ENCODE data around the gene THADA.

THADA gene

GRCh38 chr2:43444989-43445645 is 150.7 kb downstream of the THADA start:
- no peak for DNase-seq (ENCODE audit: low spot score)

- DNase-seq (ENCODE audit: low spot score): no peak
These were observed 152.6 kb downstream of the THADA start for GRCh38 chr2:43443282-43443681.

- DNase-seq (ENCODE audit: low spot score): no peak
These were observed 154.6 kb downstream of the THADA start for GRCh38 chr2:43441195-43441594.

GRCh38 chr2:43438858-43439655 is 156.8 kb downstream of the THADA start:
- DNase-seq (ENCODE audit: low spot score): peak; percentile 23

- DNase-seq (ENCODE audit: low spot score): no peak
These were observed 157.5 kb downstream of the THADA start for GRCh38 chr2:43438342-43438741.

- DNase-seq (ENCODE audit: low spot score): no peak
These were observed 158.5 kb downstream of the THADA start for GRCh38 chr2:43437363-43437762.

GRCh38 chr2:43436431-43436830 is 159.4 kb downstream of the THADA start:
- DNase-seq (ENCODE audit: low spot score): no peak

- DNase-seq (ENCODE audit: low spot score): no peak
These were observed 160.1 kb downstream of the THADA start for GRCh38 chr2:43435746-43436145.

- DNase-seq (ENCODE audit: low spot score): no peak
These were observed 165.3 kb downstream of the THADA start for GRCh38 chr2:43430489-43430888.

- DNase-seq (ENCODE audit: low spot score): no peak
These were observed 166.5 kb downstream of the THADA start for GRCh38 chr2:43429369-43429768.

- peak; percentile 26 for DNase-seq (ENCODE audit: low spot score)
These were observed 168.8 kb downstream of the THADA start for GRCh38 chr2:43427032-43427424.

- peak; percentile 85 for DNase-seq (ENCODE audit: low spot score)
These were observed 169.4 kb downstream of the THADA start for GRCh38 chr2:43426305-43427031.

- peak; percentile 39 for DNase-seq (ENCODE audit: low spot score)
These were observed 170.2 kb downstream of the THADA start for GRCh38 chr2:43425659-43426058.

- DNase-seq (ENCODE audit: low spot score): no peak
These were observed 171.3 kb downstream of the THADA start for GRCh38 chr2:43424262-43425207.

- no peak for DNase-seq (ENCODE audit: low spot score)
These were observed 171.9 kb downstream of the THADA start for GRCh38 chr2:43423941-43424261.

- DNase-seq (ENCODE audit: low spot score): peak; percentile 20
These were observed 174.6 kb downstream of the THADA start for GRCh38 chr2:43421194-43421593.

GRCh38 chr2:43420389-43420801 is 175.4 kb downstream of the THADA start:
- peak; percentile 54 for DNase-seq (ENCODE audit: low spot score)

GRCh38 chr2:43419876-43420275 is 176.0 kb downstream of the THADA start:
- DNase-seq (ENCODE audit: low spot score): no peak

- no peak for DNase-seq (ENCODE audit: low spot score)
These were observed 176.6 kb downstream of the THADA start for GRCh38 chr2:43419243-43419642.

GRCh38 chr2:43418680-43419079 is 177.2 kb downstream of the THADA start:
- no peak for DNase-seq (ENCODE audit: low spot score)

- no peak for DNase-seq (ENCODE audit: low spot score)
These were observed 178.5 kb downstream of the THADA start for GRCh38 chr2:43417300-43417699.

- DNase-seq (ENCODE audit: low spot score): no peak
These were observed 180.2 kb downstream of the THADA start for GRCh38 chr2:43415592-43415991.

Measured in hematopoietic multipotent progenitor cell treated with erythropoietin and hydrocortisone succinate and interleukin-3 and kit ligand, for 15 days (in vitro differentiated cells).